Neural cell (in vitro differentiated cells): ENCODE data around the gene TTC13. TPM values are rescaled to one million over a fixed set of nuclear protein-coding genes. Genes with fewer than 3 reads are reported as not detected.

Source experiments
- polyA plus RNA-seq: library from polyadenylated mRNA; depleted of rRNA; stranded (reverse); fragments of >200 nt; gene quantifications from 2 replicates; pipeline ENCODE4 v1.2.3, GENCODE V29; 2014
- small RNA-seq, 3 experiments: library from RNA; depleted of rRNA; stranded (forward); fragments of <200 nt; gene quantifications; one replicate each; pipeline ENCODE3, GENCODE V24; 2012

Gene TTC13
- polyA plus RNA-seq, 1 donor from 2014 or later: 33.8 TPM

Small RNA genes within 50 kb of the gene (small RNA-seq; reads per million reads assigned to genes)
- 0 reads per million in 3 experiments for gene RN7SL837P

Other genes starting within 250 kb of the TTC13 start
- 0.14 TPM in 1 of 2 replicates, not detected in the other for gene CAPN9, start 231.5 kb downstream of the TTC13 start, polyA plus RNA-seq
- 16.7 and 18.9 TPM in 2 replicates for gene C1orf198, start 110.3 kb downstream of the TTC13 start, polyA plus RNA-seq
- gene ARV1, start 233 bp upstream of the TTC13 start, polyA plus RNA-seq: 44.7 and 63.4 TPM in 2 replicates
- gene FAM89A, start 61.4 kb upstream of the TTC13 start, polyA plus RNA-seq: 0.20 and 0.32 TPM in 2 replicates
- gene TRIM67, start 183.2 kb upstream of the TTC13 start, polyA plus RNA-seq: 8.0 and 8.2 TPM in 2 replicates